IPS DF 6.9 (cell line): ENCODE data around the gene TPH2.

Experiments
- DNase-seq: peaks from one replicate; pipeline ENCODE4 v3.0.0-alpha.2; 2013; ENCODE audit warnings: low read depth, low spot score
- H3K27ac ChIP-seq: one replicate; pipeline ENCODE4 v1.5.1; 2013; ENCODE audit warnings: low read length, control low read depth
- H3K27me3 ChIP-seq: 2 replicates; pipeline ENCODE4 v1.6.1; 2013; ENCODE audit warnings: mild to moderate bottlenecking, low read length; ENCODE audit not compliant: control insufficient read depth, insufficient read depth
- H3K36me3 ChIP-seq: 2 replicates; pipeline ENCODE4 v1.6.1; 2013; ENCODE audit warnings: low read length; ENCODE audit not compliant: control insufficient read depth, insufficient read depth
- H3K4me1 ChIP-seq: 2 replicates; pipeline ENCODE4 v1.6.1; 2013; ENCODE audit warnings: low read length; ENCODE audit not compliant: control insufficient read depth, insufficient read depth
- H3K4me3 ChIP-seq: 2 replicates; pipeline ENCODE4 v1.5.1; 2013; ENCODE audit warnings: mild to moderate bottlenecking, low read length
- H3K9me3 ChIP-seq: 2 replicates; pipeline ENCODE4 v1.6.1; 2013; ENCODE audit warnings: low read length, inconsistent platforms; ENCODE audit not compliant: control insufficient read depth, insufficient read depth
- WGBS: extraction: QIAGEN DNeasy Blood & Tissue Kit; methylation state at CpG from one replicate; pipeline ENCODE4 v1.1.7; 2013; ENCODE audit warnings: mixed read lengths, missing lambda C conversion rate; ENCODE audit not compliant: insufficient read length, insufficient coverage; 5-methylcytosine and 5-hydroxymethylcytosine counted together

TPH2 gene

GRCh38 chr12:72028966-72029365 lies 90.3 kb downstream of the TPH2 start:
- no CpG with 5 or more reads among the region's 1 CpG for WGBS
- Histone ChIP-seq H3K4me1 (no peaks in the 10 kb centered on the region), H3K27ac (no peak overlapping the region), H3K27me3 (no peaks in the 10 kb centered on the region), H3K4me3 (no peak overlapping the region), H3K9me3 (no peaks in the 10 kb centered on the region), H3K36me3 (no peaks in the 10 kb centered on the region)
- no peak for DNase-seq

- Histone ChIP-seq H3K9me3 (no peaks in the 10 kb centered on the region), H3K4me3 (no peak overlapping the region), H3K27ac (no peak overlapping the region), H3K27me3 (no peaks in the 10 kb centered on the region), H3K4me1 (no peaks in the 10 kb centered on the region), H3K36me3 (no peaks in the 10 kb centered on the region)
- DNase-seq, result no peak
- WGBS, result no CpG with 5 or more reads among the region's 2 CpGs
Observed at GRCh38 chr12:72030277-72030676, 91.6 kb downstream of the TPH2 start.

GRCh38 chr12:72031066-72031465 lies 92.4 kb downstream of the TPH2 start:
- DNase-seq, result no peak
- Histone ChIP-seq H3K27me3 (no peaks in the 10 kb centered on the region), H3K27ac (no peak overlapping the region), H3K36me3 (no peaks in the 10 kb centered on the region), H3K4me3 (no peak overlapping the region), H3K9me3 (no peaks in the 10 kb centered on the region), H3K4me1 (no peaks in the 10 kb centered on the region)
- no CpG with 5 or more reads among the region's 3 CpGs for WGBS

- no peaks in the 10 kb centered on the region for H3K9me3 ChIP-seq
- H3K27ac ChIP-seq, result no peak overlapping the region
- no peaks in the 10 kb centered on the region for H3K36me3 ChIP-seq
- no peak overlapping the region for H3K4me3 ChIP-seq
- DNase-seq, result no peak
- no peaks in the 10 kb centered on the region for H3K27me3 ChIP-seq
- no CpG with 5 or more reads among the region's 2 CpGs for WGBS
- H3K4me1 ChIP-seq, result no peaks in the 10 kb centered on the region
Observed at GRCh38 chr12:72033991-72034390, 95.3 kb downstream of the TPH2 start.

GRCh38 chr12:72035625-72036024 lies 97.0 kb downstream of the TPH2 start:
- Histone ChIP-seq H3K9me3 (no peaks in the 10 kb centered on the region), H3K27ac (no peak overlapping the region), H3K4me1 (no peaks in the 10 kb centered on the region), H3K36me3 (no peaks in the 10 kb centered on the region), H3K27me3 (no peaks in the 10 kb centered on the region), H3K4me3 (no peak overlapping the region)
- DNase-seq, result no peak
- no CpG with 5 or more reads among the region's 5 CpGs for WGBS

GRCh38 chr12:72036393-72036792 lies 97.7 kb downstream of the TPH2 start:
- Histone ChIP-seq H3K27me3 (no peaks in the 10 kb centered on the region), H3K36me3 (no peaks in the 10 kb centered on the region), H3K27ac (no peak overlapping the region), H3K4me3 (no peak overlapping the region), H3K4me1 (no peaks in the 10 kb centered on the region), H3K9me3 (no peaks in the 10 kb centered on the region)
- DNase-seq, result no peak
- WGBS, result no CpG with 5 or more reads among the region's 1 CpG

GRCh38 chr12:72037006-72037795 lies 98.6 kb downstream of the TPH2 start:
- Histone ChIP-seq H3K4me3 (no peak overlapping the region), H3K27ac (no peak overlapping the region), H3K36me3 (no peaks in the 10 kb centered on the region), H3K4me1 (no peaks in the 10 kb centered on the region), H3K9me3 (no peaks in the 10 kb centered on the region), H3K27me3 (no peaks in the 10 kb centered on the region)
- no CpG with 5 or more reads among the region's 5 CpGs for WGBS
- no peak for DNase-seq

GRCh38 chr12:72041811-72042210 lies 103.2 kb downstream of the TPH2 start:
- Histone ChIP-seq H3K4me3 (no peak overlapping the region), H3K27me3 (no peaks in the 10 kb centered on the region)
- WGBS, result no CpG with 5 or more reads among the region's 2 CpGs

GRCh38 chr12:72053604-72054003 lies 115.0 kb downstream of the TPH2 start:
- Histone ChIP-seq H3K36me3 (no peaks in the 10 kb centered on the region), H3K9me3 (no peaks in the 10 kb centered on the region), H3K4me3 (no peak overlapping the region), H3K27me3 (peaks cover 1% of the 10 kb centered on the region; the same call in 1 of the 2 replicates), H3K4me1 (no peaks in the 10 kb centered on the region), H3K27ac (no peak overlapping the region)
- no CpG with 5 or more reads among the region's 2 CpGs for WGBS
- no peak for DNase-seq

More at GRCh38 chr12:72041811-72042210, 103.2 kb downstream of the TPH2 start:
- H3K36me3 ChIP-seq, result no peaks in the 10 kb centered on the region
- H3K27ac ChIP-seq, result no peak overlapping the region
- no peaks in the 10 kb centered on the region for H3K9me3 ChIP-seq
- H3K4me1 ChIP-seq, result no peaks in the 10 kb centered on the region
- no peak for DNase-seq

GRCh38 chr12:72054511-72054910 lies 115.9 kb downstream of the TPH2 start:
- Histone ChIP-seq H3K9me3 (no peaks in the 10 kb centered on the region), H3K36me3 (no peaks in the 10 kb centered on the region), H3K4me3 (no peak overlapping the region), H3K27ac (no peak overlapping the region), H3K27me3 (peaks cover 1% of the 10 kb centered on the region; the same call in 1 of the 2 replicates), H3K4me1 (no peaks in the 10 kb centered on the region)
- WGBS, result no CpG with 5 or more reads among the region's 2 CpGs
- no peak for DNase-seq
